ENCODE results near the gene PLCB4. TPM values are rescaled to one million over a fixed set of nuclear protein-coding genes. Genes with fewer than 3 reads are reported as not detected.

Gene PLCB4
- total and polyA plus RNA-seq, 2 experiments from 2014 or later, result 6.5 to 16.1 TPM

DNA sequence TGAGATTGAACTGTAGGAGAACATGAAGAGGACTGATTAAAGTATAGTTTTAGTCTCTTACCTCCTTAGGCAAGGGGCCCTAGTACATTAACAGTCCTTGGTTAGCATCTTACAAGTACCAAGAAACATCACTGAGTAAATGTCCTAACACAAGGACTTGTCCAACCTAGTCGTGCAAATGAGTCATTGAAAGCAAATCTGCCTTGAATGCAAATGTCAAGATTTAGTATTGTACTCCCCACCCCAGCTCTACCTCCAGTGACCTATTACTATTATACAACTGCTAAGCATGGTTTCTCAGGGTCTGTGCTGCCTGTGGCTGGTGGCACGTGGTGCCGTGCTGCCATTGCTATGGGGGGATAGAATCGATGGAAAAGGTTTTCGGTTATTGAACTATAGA, 138.4 kb downstream of the PLCB4 start (continued):
- TF ChIP-seq, protein P1, sequence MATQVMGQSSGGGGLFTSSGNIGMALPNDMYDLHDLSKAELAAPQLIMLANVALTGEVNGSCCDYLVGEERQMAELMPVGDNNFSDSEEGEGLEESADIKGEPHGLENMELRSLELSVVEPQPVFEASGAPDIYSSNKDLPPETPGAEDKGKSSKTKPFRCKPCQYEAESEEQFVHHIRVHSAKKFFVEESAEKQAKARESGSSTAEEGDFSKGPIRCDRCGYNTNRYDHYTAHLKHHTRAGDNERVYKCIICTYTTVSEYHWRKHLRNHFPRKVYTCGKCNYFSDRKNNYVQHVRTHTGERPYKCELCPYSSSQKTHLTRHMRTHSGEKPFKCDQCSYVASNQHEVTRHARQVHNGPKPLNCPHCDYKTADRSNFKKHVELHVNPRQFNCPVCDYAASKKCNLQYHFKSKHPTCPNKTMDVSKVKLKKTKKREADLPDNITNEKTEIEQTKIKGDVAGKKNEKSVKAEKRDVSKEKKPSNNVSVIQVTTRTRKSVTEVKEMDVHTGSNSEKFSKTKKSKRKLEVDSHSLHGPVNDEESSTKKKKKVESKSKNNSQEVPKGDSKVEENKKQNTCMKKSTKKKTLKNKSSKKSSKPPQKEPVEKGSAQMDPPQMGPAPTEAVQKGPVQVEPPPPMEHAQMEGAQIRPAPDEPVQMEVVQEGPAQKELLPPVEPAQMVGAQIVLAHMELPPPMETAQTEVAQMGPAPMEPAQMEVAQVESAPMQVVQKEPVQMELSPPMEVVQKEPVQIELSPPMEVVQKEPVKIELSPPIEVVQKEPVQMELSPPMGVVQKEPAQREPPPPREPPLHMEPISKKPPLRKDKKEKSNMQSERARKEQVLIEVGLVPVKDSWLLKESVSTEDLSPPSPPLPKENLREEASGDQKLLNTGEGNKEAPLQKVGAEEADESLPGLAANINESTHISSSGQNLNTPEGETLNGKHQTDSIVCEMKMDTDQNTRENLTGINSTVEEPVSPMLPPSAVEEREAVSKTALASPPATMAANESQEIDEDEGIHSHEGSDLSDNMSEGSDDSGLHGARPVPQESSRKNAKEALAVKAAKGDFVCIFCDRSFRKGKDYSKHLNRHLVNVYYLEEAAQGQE (IDR thresholded peaks at IDR 0.05; ENCODE audit: unreplicated experiment), result no peak
- TF ChIP-seq, protein P2, sequence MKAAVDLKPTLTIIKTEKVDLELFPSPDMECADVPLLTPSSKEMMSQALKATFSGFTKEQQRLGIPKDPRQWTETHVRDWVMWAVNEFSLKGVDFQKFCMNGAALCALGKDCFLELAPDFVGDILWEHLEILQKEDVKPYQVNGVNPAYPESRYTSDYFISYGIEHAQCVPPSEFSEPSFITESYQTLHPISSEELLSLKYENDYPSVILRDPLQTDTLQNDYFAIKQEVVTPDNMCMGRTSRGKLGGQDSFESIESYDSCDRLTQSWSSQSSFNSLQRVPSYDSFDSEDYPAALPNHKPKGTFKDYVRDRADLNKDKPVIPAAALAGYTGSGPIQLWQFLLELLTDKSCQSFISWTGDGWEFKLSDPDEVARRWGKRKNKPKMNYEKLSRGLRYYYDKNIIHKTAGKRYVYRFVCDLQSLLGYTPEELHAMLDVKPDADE (IDR thresholded peaks at IDR 0.05), result no peak

DNA sequence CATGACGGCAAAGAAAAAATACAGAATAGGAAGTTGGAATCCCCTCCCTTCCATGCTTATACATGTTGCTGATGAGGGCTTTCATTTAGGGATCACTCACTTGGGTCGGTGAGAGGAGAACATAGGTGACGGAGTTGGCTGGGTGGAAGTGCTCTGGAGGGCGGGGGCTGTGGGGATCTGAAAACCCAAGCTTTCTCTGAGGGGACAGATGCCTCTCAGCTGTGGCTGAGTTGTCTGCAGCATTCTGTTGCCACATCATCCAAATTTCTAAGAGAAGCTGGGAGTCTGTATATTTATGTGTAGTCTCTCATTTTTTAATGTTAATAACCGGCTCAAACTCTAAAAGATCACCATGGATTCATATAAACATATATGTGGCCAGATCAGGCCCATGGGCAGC, 141.5 kb downstream of the PLCB4 start:
- ATAC-seq, result no peak
- Mint-ChIP-seq H3K27ac (no peak overlapping the region), H3K4me3 (no peak overlapping the region), H3K9me3 (no peaks in the 10 kb centered on the region), H3K27me3 (ENCODE audit: insufficient read depth, low read depth, poor library complexity) (no peaks in the 10 kb centered on the region), H3K36me3 (ENCODE audit: low read depth) (no peaks in the 10 kb centered on the region), H3K4me1 (peaks cover 11% of the 10 kb centered on the region)
- H4K20me1 ChIP-seq (replicated peaks; ENCODE audit: insufficient read depth), result no peaks in the 10 kb centered on the region
- no peaks in the 10 kb centered on the region for H3F3A ChIP-seq (replicated peaks; ENCODE audit: low read depth)
- H3K4me2 ChIP-seq, result no peak overlapping the region
- H2AFZ ChIP-seq, result no peak overlapping the region
- no peaks in the 10 kb centered on the region for H3K36me3 ChIP-seq (ENCODE audit: insufficient read depth)
- no peak for DNase-seq (ENCODE audit: low spot score)
- H3K9me2 ChIP-seq (ENCODE audit: insufficient read depth), result no peaks in the 10 kb centered on the region
- H3K27me3 ChIP-seq (ENCODE audit: insufficient read depth), result no peaks in the 10 kb centered on the region
- H3K4me1 ChIP-seq (ENCODE audit: insufficient read depth), result peaks cover 4% of the 10 kb centered on the region; the same call in 1 of the 2 replicates
- TF ChIP-seq ZNF114 (CRISPR knock-in tag; IDR thresholded peaks at IDR 0.05), result no peak
- H3K27ac ChIP-seq (ENCODE audit: low read depth), result peak overlapping the region; percentile 33; the same call in 1 of the 2 replicates
- no peak overlapping the region for H3K4me3 ChIP-seq
- 0 out of 2 replicates have a peak, but pooled peaks cover 3% of the 10 kb centered on the region for H3K79me2 ChIP-seq (replicated peaks; ENCODE audit: insufficient read depth)

DNA sequence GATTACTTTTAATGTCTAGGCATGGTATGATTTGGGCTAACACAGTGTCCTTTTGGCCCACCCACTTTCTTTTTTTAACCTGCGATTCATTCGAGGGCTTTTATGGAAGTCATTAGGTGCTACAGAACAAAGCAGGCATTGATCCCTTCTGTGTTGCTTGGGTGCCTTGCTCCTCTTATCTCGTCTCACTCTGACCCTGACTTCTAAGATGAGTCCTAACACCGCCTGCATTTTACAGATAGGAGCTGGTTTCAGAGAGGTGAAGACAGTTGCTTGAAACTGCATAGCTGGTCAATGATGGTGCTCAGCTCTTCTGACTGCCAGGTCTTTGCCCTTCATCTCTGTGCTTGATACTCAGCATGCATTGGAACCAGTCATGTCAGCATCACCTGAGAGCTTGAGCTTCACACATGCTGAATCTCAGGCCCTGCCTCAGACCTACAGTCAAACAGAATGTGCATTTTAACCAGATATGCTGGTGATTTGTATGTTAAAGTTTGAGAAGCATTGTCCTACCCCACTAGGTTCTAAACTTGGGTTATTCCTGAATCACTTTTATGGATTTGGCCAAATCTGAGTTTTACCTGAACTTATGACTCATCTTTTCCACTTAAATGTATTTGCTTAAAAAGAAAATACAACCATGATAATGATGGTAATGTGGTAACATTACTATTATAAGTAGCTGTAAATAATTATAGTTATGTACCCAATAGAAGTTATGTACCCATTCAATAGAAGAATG, 142.3 kb downstream of the PLCB4 start:
- Histone ChIP-seq H2AFZ (no peak overlapping the region), H3K27ac (ENCODE audit: low read depth) (no peak overlapping the region), H3K4me3 (no peak overlapping the region), H3K36me3 (ENCODE audit: insufficient read depth) (no peaks in the 10 kb centered on the region), H3K27me3 (ENCODE audit: insufficient read depth) (no peaks in the 10 kb centered on the region), H3K79me2 (replicated peaks; ENCODE audit: insufficient read depth) (0 out of 2 replicates have a peak, but pooled peaks cover 3% of the 10 kb centered on the region), H3F3A (replicated peaks; ENCODE audit: low read depth) (no peaks in the 10 kb centered on the region), H3K4me2 (no peak overlapping the region), H3K4me1 (ENCODE audit: insufficient read depth) (no peaks in the 10 kb centered on the region; the same call in 1 of the 2 replicates), H4K20me1 (replicated peaks; ENCODE audit: insufficient read depth) (no peaks in the 10 kb centered on the region), H3K9me2 (ENCODE audit: insufficient read depth) (no peaks in the 10 kb centered on the region)
- Mint-ChIP-seq H3K4me3 (no peak overlapping the region), H3K36me3 (ENCODE audit: low read depth) (no peaks in the 10 kb centered on the region), H3K27ac (no peak overlapping the region), H3K4me1 (0 out of 3 replicates have a peak, but pooled peaks cover 5% of the 10 kb centered on the region), H3K9me3 (no peaks in the 10 kb centered on the region), H3K27me3 (ENCODE audit: insufficient read depth, low read depth, poor library complexity) (no peaks in the 10 kb centered on the region)
- TF ChIP-seq, protein P2 (IDR thresholded peaks at IDR 0.05), result no peak
- TF ChIP-seq ZNF114 (CRISPR knock-in tag; IDR thresholded peaks at IDR 0.05), result no peak
- no peak for TF ChIP-seq NANOG (IDR thresholded peaks at IDR 0.05; ENCODE audit: borderline replicate concordance)
- TF ChIP-seq ZNF331 (CRISPR knock-in tag; IDR thresholded peaks at IDR 0.05; ENCODE audit: low read depth), result no peak
- TF ChIP-seq, protein P3, sequence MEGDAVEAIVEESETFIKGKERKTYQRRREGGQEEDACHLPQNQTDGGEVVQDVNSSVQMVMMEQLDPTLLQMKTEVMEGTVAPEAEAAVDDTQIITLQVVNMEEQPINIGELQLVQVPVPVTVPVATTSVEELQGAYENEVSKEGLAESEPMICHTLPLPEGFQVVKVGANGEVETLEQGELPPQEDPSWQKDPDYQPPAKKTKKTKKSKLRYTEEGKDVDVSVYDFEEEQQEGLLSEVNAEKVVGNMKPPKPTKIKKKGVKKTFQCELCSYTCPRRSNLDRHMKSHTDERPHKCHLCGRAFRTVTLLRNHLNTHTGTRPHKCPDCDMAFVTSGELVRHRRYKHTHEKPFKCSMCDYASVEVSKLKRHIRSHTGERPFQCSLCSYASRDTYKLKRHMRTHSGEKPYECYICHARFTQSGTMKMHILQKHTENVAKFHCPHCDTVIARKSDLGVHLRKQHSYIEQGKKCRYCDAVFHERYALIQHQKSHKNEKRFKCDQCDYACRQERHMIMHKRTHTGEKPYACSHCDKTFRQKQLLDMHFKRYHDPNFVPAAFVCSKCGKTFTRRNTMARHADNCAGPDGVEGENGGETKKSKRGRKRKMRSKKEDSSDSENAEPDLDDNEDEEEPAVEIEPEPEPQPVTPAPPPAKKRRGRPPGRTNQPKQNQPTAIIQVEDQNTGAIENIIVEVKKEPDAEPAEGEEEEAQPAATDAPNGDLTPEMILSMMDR (conservative IDR thresholded peaks at IDR 0.05; ENCODE audit: low read depth in 2 of 2), result no peak
- ATAC-seq, result no peak
- no peak for DNase-seq (ENCODE audit: low spot score)

All from GM23338 (cell line).